HG02588 (cell line): ENCODE results near the gene CLEC16A.

Source experiments
- ATAC-seq: cut with Tn5 transposase; IDR thresholded peaks from one replicate; pipeline ENCODE4 v1.9.1; 2021; ENCODE audit warnings: mild to moderate bottlenecking, moderate library complexity; ENCODE audit not compliant: unreplicated experiment

CLEC16A gene

GRCh38 chr16:11076259-11077018 lies 132.1 kb downstream of the CLEC16A start:
- peak; percentile 50 for ATAC-seq

DNA sequence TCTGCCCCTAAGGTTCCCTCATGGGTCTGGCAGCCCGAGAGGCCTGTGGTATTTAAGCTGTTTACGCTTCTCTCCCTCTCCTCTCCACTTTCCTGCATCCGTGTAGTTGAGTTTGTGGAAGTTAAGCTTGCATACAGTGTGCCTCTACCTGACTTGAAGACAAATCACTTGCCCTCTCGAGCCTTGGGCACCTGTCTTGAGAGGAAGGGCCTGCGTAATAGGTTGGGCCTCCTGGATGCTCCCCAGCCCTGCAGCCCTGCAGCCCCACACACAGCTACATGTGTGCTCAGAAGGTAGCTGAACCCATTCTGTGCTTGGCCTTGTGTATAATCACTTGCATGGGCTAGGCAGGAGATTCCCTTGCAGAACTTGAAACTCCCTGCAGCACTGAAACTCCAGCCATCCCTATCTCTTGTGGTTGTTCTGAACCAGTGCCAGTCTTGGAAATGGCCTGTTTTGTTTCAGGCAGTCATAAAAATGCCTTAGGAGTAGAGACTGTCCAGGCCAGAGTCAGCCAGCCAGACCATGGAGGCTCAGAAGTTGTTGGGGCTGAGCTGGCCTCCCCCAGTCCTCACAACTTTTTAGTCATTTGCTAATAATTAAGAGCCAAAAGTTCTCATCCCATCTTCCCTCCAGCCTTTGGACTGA lies 134.6 kb downstream of the CLEC16A start:
- ATAC-seq, result no peak

DNA sequence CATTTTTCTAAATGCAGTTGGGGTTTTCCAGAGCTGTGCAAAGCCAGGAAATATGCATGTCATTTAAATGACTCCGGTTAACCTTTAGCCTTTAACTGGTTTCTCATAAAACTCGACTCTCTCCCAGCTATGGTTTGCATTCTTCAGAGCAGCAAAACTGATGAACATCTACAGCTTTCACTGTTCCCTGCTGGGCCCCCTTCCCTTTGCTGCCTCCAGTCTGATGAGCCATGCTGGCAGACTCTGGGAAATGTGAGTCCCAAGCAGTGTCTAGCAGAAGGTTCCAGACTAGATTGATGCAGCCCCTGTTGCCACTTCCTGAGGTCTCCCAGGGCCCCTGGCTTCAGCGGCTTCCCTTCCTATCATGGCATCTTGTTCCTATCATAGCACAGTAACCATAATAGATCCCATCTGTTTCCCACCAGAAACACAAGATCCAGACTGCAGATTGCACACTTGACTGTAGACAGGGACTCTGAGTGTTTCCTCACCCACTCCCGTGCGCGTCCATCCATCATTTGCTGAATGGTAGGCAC lies 135.4 kb downstream of the CLEC16A start:
- ATAC-seq, result no peak

GRCh38 chr16:11080327-11080967 lies 136.1 kb downstream of the CLEC16A start:
- ATAC-seq, result no peak

DNA sequence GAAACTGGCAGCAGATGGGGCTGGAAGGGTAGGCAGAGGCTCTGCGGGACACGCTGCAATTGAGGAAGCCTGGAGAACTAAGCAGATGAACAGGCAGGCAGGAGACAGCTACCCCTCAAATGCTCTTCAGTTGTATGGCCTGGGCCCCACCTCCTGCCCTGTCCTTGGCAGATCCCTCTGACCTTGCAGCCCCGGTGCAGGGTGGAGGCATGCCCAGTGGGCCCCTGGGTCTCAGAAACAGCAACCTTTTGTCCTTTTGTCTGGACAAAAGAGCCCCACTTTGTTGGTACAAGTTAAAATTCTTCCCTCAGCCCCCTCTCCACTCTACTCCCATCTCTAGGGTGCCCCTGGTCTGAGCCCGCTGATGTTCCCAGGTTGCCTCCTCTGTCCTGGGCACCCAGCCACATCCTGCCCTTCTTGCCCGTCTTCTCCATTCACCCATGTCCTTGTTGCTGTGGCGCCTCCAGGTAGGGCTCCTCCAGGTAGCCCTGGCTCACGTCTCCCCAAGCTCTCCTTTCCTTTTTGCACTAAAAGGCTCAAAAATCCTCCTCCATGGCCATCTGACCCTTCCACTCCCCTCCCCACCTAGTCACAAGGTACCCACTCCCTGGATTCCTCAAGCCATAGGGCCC lies 136.8 kb downstream of the CLEC16A start:
- no peak for ATAC-seq

DNA sequence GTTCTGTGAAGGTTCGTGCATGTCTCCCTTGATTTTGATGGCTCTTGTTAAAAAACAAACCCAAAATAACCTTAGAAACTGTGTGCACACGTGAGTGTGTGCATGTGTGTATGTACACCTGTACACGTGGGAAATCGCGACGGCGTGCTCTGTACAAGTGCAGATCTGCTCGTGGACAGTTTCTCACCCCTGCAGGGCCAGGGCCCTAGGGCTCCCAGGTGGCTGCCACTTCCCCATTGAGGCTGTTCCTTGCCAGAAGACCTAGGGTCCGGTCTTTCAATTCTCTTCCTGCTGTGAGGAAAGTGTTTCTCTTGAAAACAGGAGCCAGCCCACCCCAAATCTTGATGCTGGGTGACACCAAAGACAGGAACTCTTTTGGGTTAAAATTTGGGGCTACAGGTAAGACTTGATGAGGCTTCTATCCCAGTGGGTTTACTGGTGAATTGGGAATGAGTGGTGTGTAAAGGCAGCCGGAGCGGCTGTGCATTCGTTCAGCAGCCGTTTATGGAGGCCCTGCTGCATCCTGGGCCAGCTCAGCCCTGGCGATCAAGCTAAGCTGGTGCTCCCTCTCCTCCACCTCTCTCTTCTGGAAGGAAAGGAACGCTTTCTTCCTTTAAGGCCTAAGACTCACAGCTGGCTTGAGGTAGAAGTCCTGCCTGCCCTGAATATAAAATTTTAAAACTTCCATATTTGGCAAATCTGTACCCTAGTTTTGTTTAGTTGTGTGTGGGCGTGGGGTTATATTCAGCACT lies 137.9 kb downstream of the CLEC16A start:
- ATAC-seq, result no peak

DNA sequence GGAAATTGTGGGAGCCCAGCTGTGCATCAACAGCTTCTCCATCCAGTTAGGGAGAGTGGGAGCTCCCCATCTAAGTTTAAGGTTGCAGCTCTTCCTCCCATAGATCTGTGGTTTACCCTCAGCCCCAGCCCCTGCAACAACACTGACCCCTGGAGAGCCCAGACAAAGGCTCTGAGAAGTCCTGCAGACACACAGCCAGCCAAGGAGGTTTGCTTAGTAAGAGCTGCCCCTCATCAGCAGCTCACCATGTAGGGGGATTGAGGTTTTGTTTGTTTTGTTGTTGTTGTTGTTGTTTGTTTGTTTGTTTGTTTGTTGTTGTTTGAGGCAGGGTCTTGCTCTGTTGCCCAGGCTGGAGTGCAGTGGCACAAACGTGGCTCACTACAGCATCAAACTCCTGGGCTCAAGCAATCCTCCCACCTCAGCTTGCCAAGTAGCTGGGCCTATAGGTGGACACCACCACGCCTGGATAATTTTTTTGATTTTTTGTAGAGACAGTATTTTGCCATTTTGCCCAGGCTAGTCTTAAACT lies 138.6 kb downstream of the CLEC16A start:
- no peak for ATAC-seq

DNA sequence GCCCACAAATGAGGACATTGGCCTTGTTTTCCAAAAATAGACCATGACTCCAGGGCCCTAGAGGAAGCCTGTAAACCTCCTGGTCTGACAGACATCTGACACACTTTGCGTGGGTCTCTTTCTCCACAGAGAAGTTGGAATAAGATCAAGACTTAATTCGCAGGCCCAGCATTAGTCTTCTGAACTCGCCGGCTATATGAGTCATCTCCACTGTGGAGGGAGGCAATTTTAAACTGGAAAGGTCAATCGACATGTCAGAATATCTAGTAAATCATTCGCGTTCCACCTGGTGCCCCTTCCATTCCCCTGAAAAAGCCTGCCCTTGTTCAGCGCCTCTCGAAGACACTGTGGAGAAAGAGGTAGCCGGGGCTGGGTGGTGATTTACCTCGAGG lies 140.1 kb downstream of the CLEC16A start:
- ATAC-seq, result no peak

DNA sequence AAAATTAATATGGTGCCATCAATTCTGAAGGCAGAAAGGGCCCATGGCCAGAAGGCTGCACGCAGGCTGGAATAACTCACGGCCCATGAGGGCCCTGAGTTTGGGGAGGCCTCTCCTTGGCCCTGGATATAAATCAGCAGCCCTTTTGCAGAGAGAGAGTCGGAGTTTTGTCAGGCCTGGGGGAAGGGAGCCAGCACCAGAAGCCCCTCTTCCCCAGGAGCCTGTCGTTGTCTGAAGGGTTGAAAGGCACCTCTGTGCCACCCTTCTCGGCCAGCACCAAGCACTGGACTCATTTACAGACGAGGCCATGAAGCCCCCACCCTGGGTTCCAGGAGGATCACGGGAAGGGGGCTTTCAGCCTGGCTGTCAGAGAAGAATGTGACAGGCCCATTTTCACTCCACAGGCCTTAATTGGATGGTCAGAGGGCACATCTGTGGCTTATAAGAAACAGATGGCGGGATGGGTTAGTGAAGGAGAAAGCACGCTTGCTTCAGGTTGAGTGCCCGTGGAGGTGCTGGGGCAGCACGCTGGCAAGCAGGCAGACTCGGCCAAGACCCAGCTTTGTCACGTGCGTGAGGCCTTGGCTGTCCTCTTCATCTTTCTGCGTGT lies 140.6 kb downstream of the CLEC16A start:
- no peak for ATAC-seq

DNA sequence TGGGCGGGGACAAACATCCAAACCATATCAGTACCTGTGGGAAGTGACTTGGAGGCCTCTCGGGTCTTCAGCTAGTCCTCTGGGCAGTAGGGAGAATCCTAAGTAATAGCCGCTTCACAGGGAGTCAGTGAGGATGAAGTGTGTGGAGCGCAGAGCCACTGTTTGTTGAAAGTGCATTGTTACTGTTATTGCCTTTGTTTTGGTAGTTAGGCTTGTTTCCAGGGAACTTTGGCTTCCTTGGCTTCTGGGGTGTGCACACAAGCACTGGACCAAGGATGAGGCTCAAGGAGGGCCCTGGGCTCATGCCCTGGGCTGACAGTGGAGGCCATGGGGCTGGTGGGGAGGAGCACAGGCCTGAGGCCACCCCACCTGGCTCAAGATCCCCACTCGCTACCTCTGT lies 141.6 kb downstream of the CLEC16A start:
- ATAC-seq, result no peak

DNA sequence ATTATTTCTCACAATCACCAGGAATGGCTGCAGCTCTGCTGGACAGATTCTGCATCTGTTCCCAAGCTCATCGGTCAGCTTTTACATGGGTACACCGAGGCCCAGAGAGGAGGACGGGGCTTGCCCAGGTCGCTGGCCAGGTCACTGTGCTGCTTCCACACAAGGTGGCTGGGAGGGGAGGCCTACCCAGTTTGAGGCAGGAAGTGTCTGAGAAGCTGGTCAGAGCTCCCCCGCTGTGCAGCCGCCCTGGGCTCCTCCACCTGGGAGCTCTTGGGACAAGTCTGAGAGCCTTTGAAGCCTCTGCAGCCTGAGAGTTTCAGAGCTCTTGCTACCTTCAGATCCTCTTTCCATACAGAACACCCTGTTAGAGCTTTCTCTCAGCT lies 143.3 kb downstream of the CLEC16A start:
- ATAC-seq, result no peak

GRCh38 chr16:11088074-11088730 lies 143.8 kb downstream of the CLEC16A start:
- no peak for ATAC-seq

DNA sequence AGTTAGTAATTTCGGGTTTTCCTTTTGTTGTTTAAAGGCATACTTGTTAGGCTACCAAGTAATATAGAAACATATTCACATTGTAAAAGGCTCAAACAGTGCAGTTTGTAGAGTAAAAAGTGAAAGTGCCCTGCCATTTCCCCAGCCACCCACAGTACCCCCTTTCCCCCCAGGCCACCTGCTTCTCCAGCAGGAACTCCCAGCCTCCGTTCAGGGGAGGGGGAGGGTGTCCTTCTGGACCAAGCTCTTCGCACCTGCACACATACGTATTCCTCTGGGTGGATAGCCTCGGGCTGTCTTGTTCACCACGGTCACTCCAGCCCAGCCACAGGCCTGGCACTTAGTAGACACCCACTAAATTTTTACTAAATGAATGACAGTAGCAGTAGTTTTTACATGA lies 144.5 kb downstream of the CLEC16A start:
- no peak for ATAC-seq

DNA sequence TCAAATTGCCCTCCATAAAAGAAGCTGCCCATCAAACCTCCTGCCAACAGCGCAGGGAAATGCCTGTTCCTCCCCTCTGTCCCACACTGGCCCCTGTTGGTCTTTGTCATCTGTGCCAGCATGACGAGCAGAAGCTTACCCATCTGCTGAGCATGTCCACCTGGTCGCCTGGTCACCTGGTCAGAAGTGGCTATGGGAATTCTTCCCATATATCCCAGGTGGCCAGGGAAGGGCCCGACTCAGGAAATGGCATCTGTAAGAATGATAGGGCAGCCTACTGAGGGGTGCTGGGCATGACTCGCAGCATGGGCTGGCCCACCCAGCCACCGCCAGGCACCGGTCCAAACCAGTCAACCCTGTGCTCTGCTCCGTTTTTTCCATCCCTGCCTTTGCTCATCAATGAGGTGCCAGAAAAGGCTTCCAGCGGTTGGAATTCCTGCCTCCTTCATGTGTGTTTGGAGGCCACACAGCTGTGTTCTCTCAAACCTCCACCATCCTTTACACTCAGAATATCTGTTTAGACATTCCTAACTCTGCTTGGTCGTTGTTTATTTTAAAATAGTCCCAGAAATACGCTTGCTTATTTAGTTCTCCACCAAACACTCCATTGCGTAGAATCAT lies 145.2 kb downstream of the CLEC16A start:
- no peak for ATAC-seq

- ATAC-seq, result no peak
These were observed 145.9 kb downstream of the CLEC16A start for GRCh38 chr16:11090232-11090631.

- no peak for ATAC-seq
These were observed 146.8 kb downstream of the CLEC16A start for GRCh38 chr16:11091021-11091785.

GRCh38 chr16:11092788-11093571 lies 148.6 kb downstream of the CLEC16A start:
- ATAC-seq, result no peak
